ENCODE results near the gene OR2W3. TPM values are rescaled to one million over a fixed set of nuclear protein-coding genes. Genes with fewer than 3 reads are reported as not detected.

Gene OR2W3
- under 1 TPM in 2 of 3 donors, not detected in 1; 0.47 to 0.50 TPM for polyA plus RNA-seq (ENCODE audit: insufficient read length in 3 of 3)

DNA sequence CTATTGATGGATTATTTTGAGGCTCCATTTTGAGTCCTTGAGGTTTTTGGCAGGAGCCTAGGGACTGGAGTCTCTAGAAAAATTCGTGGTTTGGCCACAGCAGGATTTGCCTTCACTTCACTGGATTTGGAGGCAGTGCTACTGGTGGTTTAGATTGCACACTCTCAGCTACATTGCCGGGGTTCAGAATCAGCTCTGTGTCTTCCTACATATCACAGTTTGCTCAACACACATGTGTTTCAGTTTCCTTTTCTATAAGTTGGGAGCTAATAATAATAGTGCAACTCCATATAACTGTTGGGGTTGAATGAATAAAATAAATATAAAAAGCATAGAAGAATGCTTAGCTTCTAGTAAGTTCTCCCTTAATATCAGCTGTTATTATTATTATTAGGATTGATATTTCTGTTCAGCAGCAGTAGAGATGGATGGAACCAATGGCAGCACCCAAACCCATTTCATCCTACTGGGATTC, at the start of gene OR2W3:
TSS of gene OR2W3 (plus strand) at position 425 of the 475 bp plus-strand sequence. CDS start at position 425, 0 bp downstream.
- DNase-seq (ENCODE audit: low read depth in 3 of 3, low spot score in 2 of 3) = no peak

GRCh38 chr1:247845693-247846017, 49.7 kb upstream of the OR2W3 start:
- no peak for DNase-seq (ENCODE audit: low read depth in 3 of 3, low spot score in 2 of 3)

- DNase-seq (ENCODE audit: low read depth in 3 of 3, low spot score in 2 of 3) = no peak
Measured at GRCh38 chr1:247848346-247848745, 47.0 kb upstream of the OR2W3 start.

- DNase-seq (ENCODE audit: low read depth in 3 of 3, low spot score in 2 of 3) = no peak
Measured at GRCh38 chr1:247849616-247850015, 45.8 kb upstream of the OR2W3 start.

- no peak for DNase-seq (ENCODE audit: low read depth in 3 of 3, low spot score in 2 of 3)
Measured at GRCh38 chr1:247854899-247855545, 40.4 kb upstream of the OR2W3 start.

DNA sequence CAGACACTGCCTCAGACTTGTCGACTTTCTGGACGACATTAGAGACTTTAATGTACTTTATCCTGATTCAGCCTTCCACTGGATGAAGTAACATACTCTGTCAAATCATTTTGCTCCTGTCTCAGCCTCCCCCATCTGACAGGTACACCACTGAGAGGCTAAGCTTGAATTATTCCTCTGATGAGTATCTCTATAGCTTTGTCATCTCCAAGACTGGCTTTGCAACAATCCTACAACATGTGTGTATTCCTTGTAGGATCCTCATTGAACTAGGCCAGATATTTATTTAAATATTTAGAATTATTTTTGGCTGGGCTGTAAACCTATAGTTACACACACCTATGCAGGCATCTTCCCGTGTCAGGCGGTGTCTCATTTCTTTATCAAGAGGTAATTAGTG, 39.5 kb upstream of the OR2W3 start:
- no peak for DNase-seq (ENCODE audit: low read depth in 3 of 3, low spot score in 2 of 3)

GRCh38 chr1:247857069-247857984, 38.1 kb upstream of the OR2W3 start, which contains the start of gene TRIM58:
Gene TRIM58 (plus strand): TSS chr1:247857187. CDS start chr1:247857247, 60 bp downstream.
- peak in 1 of 3 donors; percentile 10 for DNase-seq (ENCODE audit: low read depth in 3 of 3, low spot score in 2 of 3)

- no peak for DNase-seq (ENCODE audit: low read depth in 3 of 3, low spot score in 2 of 3)
Measured at GRCh38 chr1:247857985-247858619, 37.3 kb upstream of the OR2W3 start.

- no peak for DNase-seq (ENCODE audit: low read depth in 3 of 3, low spot score in 2 of 3)
Measured at GRCh38 chr1:247862756-247863155, 32.6 kb upstream of the OR2W3 start.

- DNase-seq (ENCODE audit: low read depth in 3 of 3, low spot score in 2 of 3) = no peak
Measured at GRCh38 chr1:247864644-247865043, 30.7 kb upstream of the OR2W3 start.

DNA sequence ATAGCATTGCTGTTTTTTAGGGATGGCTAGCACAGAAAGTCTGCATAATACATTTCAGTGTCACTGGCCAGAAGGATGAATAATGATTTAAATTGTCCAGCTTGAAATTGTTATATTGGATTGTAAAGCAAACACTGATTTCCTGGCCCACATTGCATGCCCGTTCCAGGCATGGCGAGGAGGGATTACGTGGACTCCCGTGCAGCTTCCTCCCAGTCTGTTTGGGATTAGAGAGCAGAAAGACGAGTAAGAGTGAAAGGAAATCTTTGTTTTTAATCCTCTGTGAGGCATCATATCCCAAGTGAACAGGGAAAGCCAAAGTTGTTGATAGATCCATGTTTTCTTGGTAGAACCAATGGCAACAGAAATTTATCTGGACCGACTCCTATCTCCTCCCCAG, 30.0 kb upstream of the OR2W3 start:
- DNase-seq (ENCODE audit: low read depth in 3 of 3, low spot score in 2 of 3) = no peak

GRCh38 chr1:247883346-247883745, 12.0 kb upstream of the OR2W3 start:
- no peak for DNase-seq (ENCODE audit: low read depth in 3 of 3, low spot score in 2 of 3)

GRCh38 chr1:247884797-247885413, 10.5 kb upstream of the OR2W3 start:
- no peak for DNase-seq (ENCODE audit: low read depth in 3 of 3, low spot score in 2 of 3)

DNA sequence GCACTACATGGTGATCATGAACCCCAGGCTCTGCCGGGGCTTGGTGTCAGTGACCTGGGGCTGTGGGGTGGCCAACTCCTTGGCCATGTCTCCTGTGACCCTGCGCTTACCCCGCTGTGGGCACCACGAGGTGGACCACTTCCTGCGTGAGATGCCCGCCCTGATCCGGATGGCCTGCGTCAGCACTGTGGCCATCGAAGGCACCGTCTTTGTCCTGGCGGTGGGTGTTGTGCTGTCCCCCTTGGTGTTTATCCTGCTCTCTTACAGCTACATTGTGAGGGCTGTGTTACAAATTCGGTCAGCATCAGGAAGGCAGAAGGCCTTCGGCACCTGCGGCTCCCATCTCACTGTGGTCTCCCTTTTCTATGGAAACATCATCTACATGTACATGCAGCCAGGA, 589 bp downstream of the OR2W3 start:
- no peak for DNase-seq (ENCODE audit: low read depth in 3 of 3, low spot score in 2 of 3)

- no peak for DNase-seq (ENCODE audit: low read depth in 3 of 3, low spot score in 2 of 3)
Measured at GRCh38 chr1:247904122-247904521, 8.7 kb downstream of the OR2W3 start.

DNA sequence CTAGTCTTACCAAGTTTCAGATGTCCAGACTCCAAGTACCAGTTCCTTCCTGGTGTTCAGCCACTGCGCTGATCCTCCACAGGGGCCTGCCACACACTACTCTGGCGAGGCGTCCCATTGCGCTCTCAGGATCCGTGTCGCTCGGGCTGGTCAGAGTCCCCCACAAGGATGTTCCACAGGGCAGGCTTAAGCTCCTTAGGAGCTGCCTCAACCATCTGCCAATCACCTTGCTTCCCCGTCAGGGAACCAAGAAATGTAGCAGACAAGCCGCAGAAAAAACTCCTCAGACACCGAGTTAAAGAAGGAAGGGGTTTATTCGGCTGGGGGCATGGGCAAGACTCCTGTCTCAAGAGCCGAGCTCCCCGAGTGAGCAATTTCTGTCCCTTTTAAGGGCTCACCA, 9.8 kb downstream of the OR2W3 start:
- DNase-seq (ENCODE audit: low read depth in 3 of 3, low spot score in 2 of 3) = no peak

GRCh38 chr1:247905910-247906503, 10.6 kb downstream of the OR2W3 start:
- no peak for DNase-seq (ENCODE audit: low read depth in 3 of 3, low spot score in 2 of 3)

DNA sequence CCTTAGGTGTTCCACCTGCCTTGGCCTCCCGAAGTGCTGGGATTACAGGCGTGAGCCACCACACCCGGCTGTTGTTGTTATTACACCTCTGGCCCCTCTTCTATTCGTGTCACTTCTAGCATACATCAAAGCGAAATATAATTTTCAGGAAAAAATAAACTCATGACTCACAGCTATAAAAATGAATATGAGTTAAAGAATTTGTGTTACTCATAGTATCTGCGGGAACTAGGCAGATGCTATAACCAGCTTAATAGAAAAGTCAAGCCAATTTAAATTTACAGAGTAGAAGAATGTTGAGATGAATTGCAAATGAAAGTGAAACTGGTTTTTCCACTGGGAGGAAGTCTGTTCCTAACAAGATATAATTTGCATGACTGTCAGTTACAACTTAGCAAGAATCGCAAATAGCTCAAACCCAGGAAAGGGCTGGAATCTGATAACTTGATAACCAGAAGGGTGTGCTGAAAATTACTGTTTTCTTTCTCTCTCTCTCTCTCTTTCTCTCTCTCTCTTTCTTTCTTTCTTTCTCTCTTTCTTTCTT, 11.2 kb downstream of the OR2W3 start:
- no peak for DNase-seq (ENCODE audit: low read depth in 3 of 3, low spot score in 2 of 3)

- DNase-seq (ENCODE audit: low read depth in 3 of 3, low spot score in 2 of 3) = no peak
Measured at GRCh38 chr1:247908766-247909165, 13.4 kb downstream of the OR2W3 start.

DNA sequence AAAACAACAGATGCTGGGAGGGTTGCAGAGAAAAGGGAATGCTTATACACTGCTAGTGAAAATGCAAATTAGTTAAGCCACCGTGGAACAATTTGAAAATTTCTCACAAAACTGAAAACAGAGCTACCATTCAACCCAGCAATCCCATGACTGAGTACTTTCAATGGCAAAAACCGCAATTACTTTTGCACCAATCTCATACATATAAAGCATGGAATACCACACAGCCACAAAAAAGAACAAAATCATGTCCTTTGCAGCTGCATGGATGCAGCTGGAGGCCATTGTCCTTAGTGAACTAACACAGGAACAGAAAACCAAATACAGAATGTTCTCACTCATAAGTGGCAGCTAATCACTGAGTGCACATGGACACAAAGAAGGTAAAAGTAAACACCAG, 18.4 kb downstream of the OR2W3 start:
- DNase-seq (ENCODE audit: low read depth in 3 of 3, low spot score in 2 of 3) = no peak

All from right renal cortex interstitium (tissue), 3 donors.